HEK293 (cell line): ENCODE data around the gene SLC39A12.

Experiments
- CTCF ChIA-PET: fragments of 350-600 bp; formaldehyde crosslinking; extraction: SDS; loops from one replicate; lab custom pipeline; 2021; ENCODE audit warnings: antibody characterized with exemption; lab: Yijun Ruan, JAX
- POLR2A ChIA-PET: fragments of 300-600 bp; formaldehyde crosslinking; extraction: SDS; loops from one replicate; lab custom pipeline; 2020; ENCODE audit warnings: antibody characterized with exemption, inconsistent platforms; lab: Yijun Ruan, JAX
- H3K27ac ChIP-seq: fragments of 200-500 bp; sonication (Bioruptor generic); 2 replicates; pipeline ENCODE4 v1.5.1; 2014; ENCODE audit warnings: low read depth, low read length, control low read depth, inconsistent platforms; ENCODE audit errors: extremely low read depth
- H3K36me3 ChIP-seq, 2 experiments: fragments of 200-500 bp in 1 of 2; sonication (Bioruptor generic) in 1 of 2; 1 replicate in 1 of 2; 2 replicates in 1 of 2; pipeline ENCODE4 v1.5.1; 2014 to 2017; ENCODE audit warnings: inconsistent platforms in 2 of 2, low read length in 2 of 2; ENCODE audit not compliant: control insufficient read depth in 2 of 2, insufficient read depth in 1 of 2
- H3K4me1 ChIP-seq: fragments of 200-500 bp; sonication (Bioruptor generic); 2 replicates; pipeline ENCODE4 v1.5.1; 2014; ENCODE audit warnings: mild to moderate bottlenecking, low read length, inconsistent platforms; ENCODE audit not compliant: control insufficient read depth, insufficient read depth
- H3K4me3 ChIP-seq: 2 replicates; pipeline ENCODE4 v1.5.1; 2011; ENCODE audit warnings: low read depth, mild to moderate bottlenecking, control low read depth, low read length, moderate library complexity
- H3K9me3 ChIP-seq: fragments of 200-500 bp; sonication (Bioruptor generic); 2 replicates; pipeline ENCODE4 v1.5.1; 2014; ENCODE audit warnings: low read depth, low read length, inconsistent platforms; ENCODE audit not compliant: control insufficient read depth, insufficient read depth
- BCL11B ChIP-seq: fragments of 450-650 bp; formaldehyde crosslinking; IDR thresholded peaks from 2 replicates; pipeline ENCODE4 v1.5.1; 2016; ENCODE audit warnings: low read depth, missing biosample characterization, missing genetic modification characterization
- GLI4 ChIP-seq: fragments of 450-650 bp; formaldehyde crosslinking; IDR thresholded peaks from 2 replicates; pipeline ENCODE4 v1.5.1; 2016; ENCODE audit warnings: missing biosample characterization, missing genetic modification characterization
- REPIN1 ChIP-seq: fragments of 450-650 bp; formaldehyde crosslinking; IDR thresholded peaks from 2 replicates; pipeline ENCODE4 v1.5.1; 2017; ENCODE audit warnings: missing biosample characterization, missing genetic modification characterization, low read depth
- SP3 ChIP-seq: fragments of 450-650 bp; formaldehyde crosslinking; IDR thresholded peaks from 2 replicates; pipeline ENCODE4 v1.5.1; 2016; ENCODE audit warnings: missing biosample characterization, missing genetic modification characterization
- ZNF112 ChIP-seq: fragments of 450-650 bp; formaldehyde crosslinking; IDR thresholded peaks from 2 replicates; pipeline ENCODE4 v1.5.0; 2017; ENCODE audit warnings: missing biosample characterization, missing genetic modification characterization
- ZNF266 ChIP-seq: fragments of 450-650 bp; formaldehyde crosslinking; IDR thresholded peaks from 2 replicates; pipeline ENCODE4 v1.5.1; 2016; ENCODE audit warnings: missing biosample characterization, missing genetic modification characterization, low read depth
- ZNF560 ChIP-seq: fragments of 450-650 bp; formaldehyde crosslinking; IDR thresholded peaks from 2 replicates; pipeline ENCODE4 v1.5.1; 2017; ENCODE audit warnings: missing biosample characterization, missing genetic modification characterization, borderline replicate concordance
- ZNF626 ChIP-seq: fragments of 450-650 bp; sonication (Bioruptor Pico); formaldehyde crosslinking; IDR thresholded peaks from 2 replicates; pipeline ENCODE4 v1.5.1; 2018; ENCODE audit warnings: missing biosample characterization, missing genetic modification characterization, inconsistent platforms
- ZNF701 ChIP-seq: fragments of 450-650 bp; formaldehyde crosslinking; IDR thresholded peaks from 2 replicates; pipeline ENCODE4 v1.5.1; 2016; ENCODE audit warnings: missing biosample characterization, missing genetic modification characterization
- ZNF776 ChIP-seq: fragments of 450-650 bp; formaldehyde crosslinking; IDR thresholded peaks from 2 replicates; pipeline ENCODE4 v1.5.0; 2017; ENCODE audit warnings: missing biosample characterization, missing genetic modification characterization, borderline replicate concordance
- ZNF785 ChIP-seq: fragments of 450-650 bp; formaldehyde crosslinking; IDR thresholded peaks from 2 replicates; pipeline ENCODE4 v1.5.1; 2016; ENCODE audit warnings: missing biosample characterization, missing genetic modification characterization
- ZNF830 ChIP-seq: fragments of 450-650 bp; IDR thresholded peaks from 2 replicates; pipeline ENCODE4 v1.5.0; 2018; ENCODE audit warnings: missing biosample characterization, missing genetic modification characterization, low read depth, mild to moderate bottlenecking, moderate library complexity
- TF ChIP-seq, protein P1 (sequence below): fragments of 450-650 bp; formaldehyde crosslinking; IDR thresholded peaks from 2 replicates; pipeline ENCODE4 v1.5.1; 2017; ENCODE audit warnings: missing biosample characterization, missing genetic modification characterization
- TF ChIP-seq, protein P2 (sequence below): fragments of 450-650 bp; formaldehyde crosslinking; IDR thresholded peaks from 2 replicates; pipeline ENCODE4; 2016; ENCODE audit warnings: missing biosample characterization, missing genetic modification characterization
- TF ChIP-seq, protein P3 (sequence below): fragments of 450-650 bp; formaldehyde crosslinking; IDR thresholded peaks from 2 replicates; pipeline ENCODE4 v1.5.1; 2016; ENCODE audit warnings: missing biosample characterization, missing genetic modification characterization, borderline replicate concordance
- TF ChIP-seq, protein P4 (sequence below): fragments of 450-650 bp; formaldehyde crosslinking; optimal IDR thresholded peaks from 2 replicates; pipeline ENCODE3; 2016; ENCODE audit warnings: missing biosample characterization, mild to moderate bottlenecking, missing genetic modification characterization
- TF ChIP-seq, protein P5 (sequence below): fragments of 450-650 bp; formaldehyde crosslinking; IDR thresholded peaks from 2 replicates; pipeline ENCODE4 v1.5.1; 2016; ENCODE audit warnings: missing biosample characterization, missing genetic modification characterization
- TF ChIP-seq, protein P6 (sequence below): fragments of 450-650 bp; formaldehyde crosslinking; IDR thresholded peaks from 2 replicates; pipeline ENCODE4 v1.5.0; 2017; ENCODE audit warnings: missing biosample characterization, missing genetic modification characterization, borderline replicate concordance

Gene SLC39A12

DNA sequence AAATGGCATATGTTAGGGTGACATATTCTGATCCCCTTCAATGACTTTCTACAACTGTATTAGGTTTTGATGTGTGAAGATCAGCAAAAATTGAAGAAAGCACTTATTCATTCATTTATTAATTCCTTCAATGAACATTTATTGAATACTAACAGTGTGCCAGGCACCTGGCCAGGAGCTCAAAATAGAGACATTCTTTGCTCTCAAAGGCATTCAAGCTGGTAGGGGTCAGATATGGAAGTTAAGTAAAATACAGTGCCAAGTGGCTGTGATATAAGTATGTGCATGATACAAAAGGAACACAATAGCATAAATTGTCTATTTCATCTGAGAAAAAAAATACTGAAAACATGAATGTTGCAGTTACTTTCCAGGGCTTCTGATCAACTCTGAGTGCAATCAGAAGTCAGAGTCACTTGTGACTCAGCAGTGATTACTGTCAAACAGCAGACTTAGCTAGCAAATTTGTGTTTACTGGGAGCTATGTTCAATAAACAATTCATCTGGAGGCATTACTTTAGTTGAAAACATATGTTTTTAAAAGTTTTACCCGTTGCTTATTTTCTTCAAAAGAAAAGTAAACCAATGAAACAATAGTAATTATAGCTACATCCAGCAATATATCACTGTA is 128.1 kb downstream of the SLC39A12 start:
- H3K9me3 ChIP-seq = no peaks in the 10 kb centered on the region
- ChIA-PET CTCF (interaction anchor here (0.5 kb wide), 1 partner anchor 145 kb away, joined by 4 read pairs; no protein-coding TSS in a partner anchor), POLR2A (no interaction called here)
- no peaks in the 10 kb centered on the region for H3K4me1 ChIP-seq
- H3K27ac ChIP-seq = no peak overlapping the region
- no peak overlapping the region for H3K4me3 ChIP-seq
- no peaks in the 10 kb centered on the region for H3K36me3 ChIP-seq
- TF ChIP-seq, protein P1, sequence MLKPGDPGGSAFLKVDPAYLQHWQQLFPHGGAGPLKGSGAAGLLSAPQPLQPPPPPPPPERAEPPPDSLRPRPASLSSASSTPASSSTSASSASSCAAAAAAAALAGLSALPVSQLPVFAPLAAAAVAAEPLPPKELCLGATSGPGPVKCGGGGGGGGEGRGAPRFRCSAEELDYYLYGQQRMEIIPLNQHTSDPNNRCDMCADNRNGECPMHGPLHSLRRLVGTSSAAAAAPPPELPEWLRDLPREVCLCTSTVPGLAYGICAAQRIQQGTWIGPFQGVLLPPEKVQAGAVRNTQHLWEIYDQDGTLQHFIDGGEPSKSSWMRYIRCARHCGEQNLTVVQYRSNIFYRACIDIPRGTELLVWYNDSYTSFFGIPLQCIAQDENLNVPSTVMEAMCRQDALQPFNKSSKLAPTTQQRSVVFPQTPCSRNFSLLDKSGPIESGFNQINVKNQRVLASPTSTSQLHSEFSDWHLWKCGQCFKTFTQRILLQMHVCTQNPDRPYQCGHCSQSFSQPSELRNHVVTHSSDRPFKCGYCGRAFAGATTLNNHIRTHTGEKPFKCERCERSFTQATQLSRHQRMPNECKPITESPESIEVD = no peak
- TF ChIP-seq, protein P2, sequence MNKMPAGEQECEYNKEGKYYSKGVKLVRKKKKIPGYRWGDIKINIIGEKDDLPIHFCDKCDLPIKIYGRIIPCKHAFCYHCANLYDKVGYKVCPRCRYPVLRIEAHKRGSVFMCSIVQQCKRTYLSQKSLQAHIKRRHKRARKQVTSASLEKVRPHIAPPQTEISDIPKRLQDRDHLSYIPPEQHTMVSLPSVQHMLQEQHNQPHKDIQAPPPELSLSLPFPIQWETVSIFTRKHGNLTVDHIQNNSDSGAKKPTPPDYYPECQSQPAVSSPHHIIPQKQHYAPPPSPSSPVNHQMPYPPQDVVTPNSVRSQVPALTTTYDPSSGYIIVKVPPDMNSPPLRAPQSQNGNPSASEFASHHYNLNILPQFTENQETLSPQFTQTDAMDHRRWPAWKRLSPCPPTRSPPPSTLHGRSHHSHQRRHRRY (tag by site-specific recombination) = no peak
- TF ChIP-seq SP3 (tag by site-specific recombination) = no peak
- no peak for TF ChIP-seq ZNF626 (tag by site-specific recombination)
- TF ChIP-seq GLI4 (tag by site-specific recombination) = no peak
- TF ChIP-seq ZNF560 = no peak
- no peak for TF ChIP-seq ZNF266 (tag by site-specific recombination)
- no peak for TF ChIP-seq ZNF112 (tag by site-specific recombination)
- no peak for TF ChIP-seq ZNF701 (tag by site-specific recombination)
- no peak for TF ChIP-seq ZNF830 (tag by site-specific recombination)
- TF ChIP-seq, protein P3, sequence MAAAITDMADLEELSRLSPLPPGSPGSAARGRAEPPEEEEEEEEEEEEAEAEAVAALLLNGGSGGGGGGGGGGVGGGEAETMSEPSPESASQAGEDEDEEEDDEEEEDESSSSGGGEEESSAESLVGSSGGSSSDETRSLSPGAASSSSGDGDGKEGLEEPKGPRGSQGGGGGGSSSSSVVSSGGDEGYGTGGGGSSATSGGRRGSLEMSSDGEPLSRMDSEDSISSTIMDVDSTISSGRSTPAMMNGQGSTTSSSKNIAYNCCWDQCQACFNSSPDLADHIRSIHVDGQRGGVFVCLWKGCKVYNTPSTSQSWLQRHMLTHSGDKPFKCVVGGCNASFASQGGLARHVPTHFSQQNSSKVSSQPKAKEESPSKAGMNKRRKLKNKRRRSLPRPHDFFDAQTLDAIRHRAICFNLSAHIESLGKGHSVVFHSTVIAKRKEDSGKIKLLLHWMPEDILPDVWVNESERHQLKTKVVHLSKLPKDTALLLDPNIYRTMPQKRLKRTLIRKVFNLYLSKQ (tag by site-specific recombination) = no peak
- TF ChIP-seq, protein P4, sequence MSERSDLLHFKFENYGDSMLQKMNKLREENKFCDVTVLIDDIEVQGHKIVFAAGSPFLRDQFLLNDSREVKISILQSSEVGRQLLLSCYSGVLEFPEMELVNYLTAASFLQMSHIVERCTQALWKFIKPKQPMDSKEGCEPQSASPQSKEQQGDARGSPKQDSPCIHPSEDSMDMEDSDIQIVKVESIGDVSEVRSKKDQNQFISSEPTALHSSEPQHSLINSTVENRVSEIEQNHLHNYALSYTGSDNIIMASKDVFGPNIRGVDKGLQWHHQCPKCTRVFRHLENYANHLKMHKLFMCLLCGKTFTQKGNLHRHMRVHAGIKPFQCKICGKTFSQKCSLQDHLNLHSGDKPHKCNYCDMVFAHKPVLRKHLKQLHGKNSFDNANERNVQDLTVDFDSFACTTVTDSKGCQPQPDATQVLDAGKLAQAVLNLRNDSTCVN (tag by site-specific recombination) = no peak
- no peak for TF ChIP-seq BCL11B (tag by site-specific recombination)
- TF ChIP-seq REPIN1 (tag by site-specific recombination) = no peak
- TF ChIP-seq, protein P5, sequence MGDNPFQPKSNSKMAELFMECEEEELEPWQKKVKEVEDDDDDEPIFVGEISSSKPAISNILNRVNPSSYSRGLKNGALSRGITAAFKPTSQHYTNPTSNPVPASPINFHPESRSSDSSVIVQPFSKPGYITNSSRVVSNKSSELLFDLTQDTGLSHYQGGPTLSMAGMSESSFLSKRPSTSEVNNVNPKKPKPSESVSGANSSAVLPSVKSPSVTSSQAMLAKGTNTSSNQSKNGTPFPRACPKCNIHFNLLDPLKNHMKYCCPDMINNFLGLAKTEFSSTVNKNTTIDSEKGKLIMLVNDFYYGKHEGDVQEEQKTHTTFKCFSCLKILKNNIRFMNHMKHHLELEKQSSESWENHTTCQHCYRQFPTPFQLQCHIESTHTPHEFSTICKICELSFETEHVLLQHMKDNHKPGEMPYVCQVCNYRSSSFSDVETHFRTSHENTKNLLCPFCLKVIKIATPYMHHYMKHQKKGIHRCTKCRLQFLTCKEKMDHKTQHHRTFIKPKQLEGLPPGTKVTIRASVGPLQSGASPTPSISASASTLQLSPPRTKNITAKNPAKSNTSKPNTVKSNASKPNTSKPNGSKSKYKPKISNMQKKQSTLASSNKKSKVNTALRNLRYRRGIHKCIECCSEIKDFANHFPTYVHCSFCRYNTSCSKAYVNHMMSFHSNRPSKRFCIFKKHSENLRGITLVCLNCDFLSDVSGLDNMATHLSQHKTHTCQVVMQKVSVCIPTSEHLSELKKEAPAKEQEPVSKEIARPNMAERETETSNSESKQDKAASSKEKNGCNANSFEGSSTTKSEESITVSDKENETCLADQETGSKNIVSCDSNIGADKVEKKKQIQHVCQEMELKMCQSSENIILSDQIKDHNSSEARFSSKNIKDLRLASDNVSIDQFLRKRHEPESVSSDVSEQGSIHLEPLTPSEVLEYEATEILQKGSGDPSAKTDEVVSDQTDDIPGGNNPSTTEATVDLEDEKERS (tag by site-specific recombination) = no peak
- TF ChIP-seq ZNF785 (tag by site-specific recombination) = no peak
- TF ChIP-seq ZNF776 (tag by site-specific recombination) = no peak
- TF ChIP-seq, protein P6, sequence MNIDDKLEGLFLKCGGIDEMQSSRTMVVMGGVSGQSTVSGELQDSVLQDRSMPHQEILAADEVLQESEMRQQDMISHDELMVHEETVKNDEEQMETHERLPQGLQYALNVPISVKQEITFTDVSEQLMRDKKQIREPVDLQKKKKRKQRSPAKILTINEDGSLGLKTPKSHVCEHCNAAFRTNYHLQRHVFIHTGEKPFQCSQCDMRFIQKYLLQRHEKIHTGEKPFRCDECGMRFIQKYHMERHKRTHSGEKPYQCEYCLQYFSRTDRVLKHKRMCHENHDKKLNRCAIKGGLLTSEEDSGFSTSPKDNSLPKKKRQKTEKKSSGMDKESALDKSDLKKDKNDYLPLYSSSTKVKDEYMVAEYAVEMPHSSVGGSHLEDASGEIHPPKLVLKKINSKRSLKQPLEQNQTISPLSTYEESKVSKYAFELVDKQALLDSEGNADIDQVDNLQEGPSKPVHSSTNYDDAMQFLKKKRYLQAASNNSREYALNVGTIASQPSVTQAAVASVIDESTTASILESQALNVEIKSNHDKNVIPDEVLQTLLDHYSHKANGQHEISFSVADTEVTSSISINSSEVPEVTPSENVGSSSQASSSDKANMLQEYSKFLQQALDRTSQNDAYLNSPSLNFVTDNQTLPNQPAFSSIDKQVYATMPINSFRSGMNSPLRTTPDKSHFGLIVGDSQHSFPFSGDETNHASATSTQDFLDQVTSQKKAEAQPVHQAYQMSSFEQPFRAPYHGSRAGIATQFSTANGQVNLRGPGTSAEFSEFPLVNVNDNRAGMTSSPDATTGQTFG (tag by site-specific recombination) = no peak
- TF ChIP-seq, all 188 proteins: peak for 0
